Nephron progenitor cell (in vitro differentiated cells): ENCODE results near the gene TASOR2.

ENCODE experiments used
- DNase-seq: peaks from one replicate; pipeline ENCODE4 v3.0.0; 2021
- H3K27ac Mint-ChIP-seq: 2 replicates; pipeline ENCODE4 v1.8.0; 2021; ENCODE audit warnings: mild to moderate bottlenecking, moderate library complexity, mixed read lengths
- H3K27me3 Mint-ChIP-seq: 2 replicates; pipeline ENCODE4 v1.8.0; 2021; ENCODE audit warnings: mild to moderate bottlenecking, low read depth, mixed read lengths; ENCODE audit not compliant: poor library complexity
- H3K36me3 Mint-ChIP-seq: 2 replicates; pipeline ENCODE4 v1.8.0; 2021; ENCODE audit warnings: low read depth, mixed read lengths
- H3K4me1 Mint-ChIP-seq: 2 replicates; pipeline ENCODE4 v1.8.0; 2021; ENCODE audit warnings: mixed read lengths
- H3K4me3 Mint-ChIP-seq: 2 replicates; pipeline ENCODE4 v1.8.0; 2021; ENCODE audit warnings: mild to moderate bottlenecking, moderate library complexity, mixed read lengths
- H3K9me3 Mint-ChIP-seq: 2 replicates; pipeline ENCODE4 v1.8.0; 2021; ENCODE audit warnings: mild to moderate bottlenecking, moderate library complexity, mixed read lengths
- CTCF ChIP-seq: fragments of 200-600 bp; sonication (generic); IDR thresholded peaks from 2 replicates; pipeline ENCODE4 v1.5.0; 2021; ENCODE audit warnings: antibody characterized with exemption

The TASOR2 gene

GRCh38 chr10:5640501-5640900 is 44.1 kb upstream of the TASOR2 start:
- no peak overlapping the region for H3K4me3 Mint-ChIP-seq
- H3K4me1 Mint-ChIP-seq, result peaks cover 20% of the 10 kb centered on the region
- no peak for TF ChIP-seq CTCF
- no peaks in the 10 kb centered on the region for H3K27me3 Mint-ChIP-seq
- H3K9me3 Mint-ChIP-seq, result no peaks in the 10 kb centered on the region
- H3K36me3 Mint-ChIP-seq, result peaks cover 50% of the 10 kb centered on the region
- H3K27ac Mint-ChIP-seq, result no peak overlapping the region
- DNase-seq, result no peak

GRCh38 chr10:5641501-5641900 is 43.1 kb upstream of the TASOR2 start:
- DNase-seq, result no peak
- Mint-ChIP-seq H3K27me3 (no peaks in the 10 kb centered on the region), H3K4me3 (no peak overlapping the region), H3K9me3 (no peaks in the 10 kb centered on the region), H3K4me1 (peaks cover 28% of the 10 kb centered on the region), H3K27ac (no peak overlapping the region), H3K36me3 (peaks cover 54% of the 10 kb centered on the region)
- TF ChIP-seq CTCF, result no peak

DNA sequence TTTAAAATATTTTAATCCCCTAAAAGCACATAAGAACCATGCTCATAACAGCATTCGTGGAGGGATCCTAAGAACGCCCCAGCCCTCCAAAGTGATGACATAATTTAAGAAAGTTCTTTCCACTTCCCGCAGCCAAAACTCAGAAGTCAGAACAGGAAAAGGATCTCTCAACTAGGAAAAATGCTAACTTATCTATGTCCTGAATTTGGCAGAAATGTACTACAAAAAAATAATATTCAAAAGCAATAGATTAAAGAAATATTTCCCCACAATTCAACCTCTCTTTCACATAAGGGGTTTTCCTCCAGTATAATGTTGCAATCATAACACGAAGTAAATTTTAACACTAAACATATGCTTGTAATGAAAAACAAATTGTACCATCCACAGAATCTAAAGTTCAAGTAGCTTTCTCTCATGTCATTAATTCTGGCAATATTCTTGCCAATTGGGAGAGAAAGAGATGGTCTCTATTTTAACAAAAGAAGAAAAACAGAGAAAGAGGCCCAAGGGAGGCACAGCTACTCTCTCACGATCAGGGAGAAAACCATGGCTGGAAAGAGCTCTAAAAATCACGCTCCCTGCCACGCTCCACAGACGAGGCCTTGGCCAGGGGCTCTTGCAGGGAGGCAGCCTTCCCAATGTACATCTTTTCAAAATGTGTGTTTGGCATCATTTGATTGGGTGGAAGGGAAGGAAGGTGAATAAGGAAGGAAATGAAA is 41.1 kb upstream of the TASOR2 start:
- Mint-ChIP-seq H3K36me3 (peaks cover 63% of the 10 kb centered on the region), H3K27ac (peak overlapping the region; percentile 85)

DNA sequence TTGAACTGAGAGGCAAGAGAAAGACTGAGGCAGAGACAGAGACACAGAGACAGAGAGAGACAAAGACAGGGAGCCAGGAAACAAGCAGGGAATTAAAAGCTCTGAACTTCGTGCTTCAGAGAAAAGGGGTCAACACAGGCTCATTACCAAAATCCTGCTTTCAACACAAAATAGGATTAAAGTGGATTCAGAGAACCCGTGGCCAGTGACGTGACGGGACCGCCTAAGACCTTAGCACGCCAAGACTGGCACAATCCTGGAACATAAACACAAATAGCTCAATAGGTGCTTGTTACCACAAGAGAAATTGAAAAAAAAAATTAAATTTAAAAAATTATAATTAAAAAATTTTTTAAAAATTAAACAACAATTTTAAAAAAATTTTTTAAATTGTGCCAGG is 39.7 kb upstream of the TASOR2 start:
- peak overlapping the region; percentile 2 for H3K4me3 Mint-ChIP-seq
- peaks cover 62% of the 10 kb centered on the region for H3K36me3 Mint-ChIP-seq
- no peak overlapping the region for H3K27ac Mint-ChIP-seq
- no peak for DNase-seq
- H3K27me3 Mint-ChIP-seq, result peaks cover 3% of the 10 kb centered on the region
- TF ChIP-seq CTCF, result no peak
- no peaks in the 10 kb centered on the region for H3K9me3 Mint-ChIP-seq
- peaks cover 39% of the 10 kb centered on the region for H3K4me1 Mint-ChIP-seq

More for the DNA sequence above, 41.1 kb upstream of the TASOR2 start:
- Mint-ChIP-seq H3K27me3 (peaks cover 3% of the 10 kb centered on the region), H3K4me3 (no peak overlapping the region), H3K4me1 (peaks cover 39% of the 10 kb centered on the region), H3K9me3 (no peaks in the 10 kb centered on the region)
- DNase-seq, result no peak
- no peak for TF ChIP-seq CTCF

- H3K4me1 Mint-ChIP-seq, result peaks cover 39% of the 10 kb centered on the region
- no peak overlapping the region for H3K4me3 Mint-ChIP-seq
- H3K36me3 Mint-ChIP-seq, result peaks cover 65% of the 10 kb centered on the region
- peak overlapping the region; percentile 10 for H3K27ac Mint-ChIP-seq
- TF ChIP-seq CTCF, result no peak
- DNase-seq, result no peak
- peaks cover 3% of the 10 kb centered on the region for H3K27me3 Mint-ChIP-seq
- H3K9me3 Mint-ChIP-seq, result no peaks in the 10 kb centered on the region
Measured at GRCh38 chr10:5645375-5645774, 39.3 kb upstream of the TASOR2 start.
